IMR-90 (cell line): ENCODE data around the gene EBP. TPM values are rescaled to one million over a fixed set of nuclear protein-coding genes. Genes with fewer than 3 reads are reported as not detected.

Experiments used
- ATAC-seq: fragments of 200-7000 bp; cut with Tn5 transposase; 2 replicates; pipeline ENCODE4 v1.9.1; 2020; ENCODE audit warnings: low read depth, mild to moderate bottlenecking, moderate library complexity
- BruUV-seq: library from RNA; stranded (reverse); fragments of 400-500 nt; replicated peaks from 2 replicates; lab custom pipeline; 2021; lab: Mats Ljungman, UMichigan
- CTCF ChIA-PET: fragments of 300-600 bp; formaldehyde crosslinking; extraction: SDS; loops from one replicate; lab custom pipeline; 2021; ENCODE audit warnings: antibody characterized with exemption; lab: Yijun Ruan, JAX
- POLR2A ChIA-PET: fragments of 300-600 bp; sonication (Branson Sonifier 250); formaldehyde crosslinking; loops from one replicate; lab custom pipeline; 2022; ENCODE audit warnings: antibody characterized with exemption; ENCODE audit not compliant: unreplicated experiment; lab: Charles Lee
- DNase-seq: peaks from one replicate; pipeline ENCODE4 v3.0.0; 2013
- H2AFZ ChIP-seq: replicated peaks from 2 replicates; pipeline ENCODE3; 2013; ENCODE audit warnings: low read length, mild to moderate bottlenecking; ENCODE audit not compliant: poor library complexity
- H2AK5ac ChIP-seq: 2 replicates; pipeline ENCODE4 v1.6.1; 2013; ENCODE audit warnings: low read depth, low read length, inconsistent platforms
- H2AK9ac ChIP-seq: replicated peaks from 2 replicates; pipeline ENCODE3; 2013; ENCODE audit warnings: mild to moderate bottlenecking, low read depth, low read length, moderate library complexity; ENCODE audit not compliant: poor library complexity
- H2BK120ac ChIP-seq: 2 replicates; pipeline ENCODE4 v1.6.1; 2013; ENCODE audit warnings: low read depth, low read length, inconsistent platforms
- H2BK15ac ChIP-seq: 3 replicates; pipeline ENCODE4 v1.6.1; 2013; ENCODE audit warnings: low read depth, low read length, inconsistent platforms
- H2BK20ac ChIP-seq: 2 replicates; pipeline ENCODE4 v1.6.1; 2013; ENCODE audit warnings: low read depth, mild to moderate bottlenecking, inconsistent platforms, low read length, moderate library complexity
- H2BK5ac ChIP-seq: 2 replicates; pipeline ENCODE4 v1.6.1; 2013; ENCODE audit warnings: mild to moderate bottlenecking, low read depth, low read length, inconsistent platforms; ENCODE audit not compliant: poor library complexity, severe bottlenecking
- H3K14ac ChIP-seq: replicated peaks from 2 replicates; pipeline ENCODE4 v1.6.1; 2013; ENCODE audit warnings: low read depth, low read length, inconsistent platforms
- H3K18ac ChIP-seq: 2 replicates; pipeline ENCODE4 v1.6.1; 2013; ENCODE audit warnings: low read depth, low read length, control low read depth
- H3K23ac ChIP-seq: 2 replicates; pipeline ENCODE4 v1.6.1; 2013; ENCODE audit warnings: low read depth, low read length, inconsistent platforms
- H3K27ac ChIP-seq: 2 replicates; pipeline ENCODE4 v1.5.1; 2013; ENCODE audit warnings: mild to moderate bottlenecking, control low read depth, low read length; ENCODE audit not compliant: insufficient read depth
- H3K27me3 ChIP-seq: 2 replicates; pipeline ENCODE4 v1.6.1; 2013; ENCODE audit warnings: low read length; ENCODE audit not compliant: control insufficient read depth, insufficient read depth
- H3K36me3 ChIP-seq: 2 replicates; pipeline ENCODE4 v1.6.1; 2013; ENCODE audit warnings: low read length, mixed read lengths; ENCODE audit not compliant: control insufficient read depth, insufficient read depth
- H3K4ac ChIP-seq: 2 replicates; pipeline ENCODE4 v1.6.1; 2013; ENCODE audit warnings: low read depth, low read length, inconsistent platforms
- H3K4me1 ChIP-seq: 2 replicates; pipeline ENCODE4 v1.6.1; 2013; ENCODE audit warnings: low read length, mixed read lengths; ENCODE audit not compliant: control insufficient read depth, insufficient read depth
- H3K4me2 ChIP-seq: 2 replicates; pipeline ENCODE4 v1.6.1; 2013; ENCODE audit warnings: low read depth, mild to moderate bottlenecking, control low read depth, low read length, moderate library complexity
- H3K4me3 ChIP-seq: 2 replicates; pipeline ENCODE4 v1.5.1; 2013; ENCODE audit warnings: low read depth, mild to moderate bottlenecking, control low read depth, low read length, moderate library complexity; ENCODE audit not compliant: insufficient read depth
- H3K56ac ChIP-seq: 2 replicates; pipeline ENCODE4 v1.6.1; 2013; ENCODE audit warnings: low read length, inconsistent platforms; ENCODE audit not compliant: insufficient read depth; ENCODE audit errors: extremely low read depth
- H3K79me1 ChIP-seq, 2 experiments: 2 replicates each; pipeline ENCODE4 v1.6.1; 2013; ENCODE audit warnings: low read length in 2 of 2, inconsistent platforms in 1 of 2, low read depth in 1 of 2
- H3K9ac ChIP-seq: 2 replicates; pipeline ENCODE4 v1.6.1; 2013; ENCODE audit warnings: low read depth, low read length, control low read depth
- H3K9me1 ChIP-seq: 2 replicates; pipeline ENCODE4 v1.6.1; 2013; ENCODE audit warnings: low read length, inconsistent platforms; ENCODE audit not compliant: insufficient read depth
- H3K9me3 ChIP-seq: 2 replicates; pipeline ENCODE4 v1.6.1; 2013; ENCODE audit warnings: low read length; ENCODE audit not compliant: control insufficient read depth, insufficient read depth
- H4K20me1 ChIP-seq: 2 replicates; pipeline ENCODE4 v1.6.1; 2013; ENCODE audit warnings: low read length, inconsistent platforms; ENCODE audit not compliant: insufficient read depth
- H4K5ac ChIP-seq: 2 replicates; pipeline ENCODE4 v1.6.1; 2013; ENCODE audit warnings: mild to moderate bottlenecking, low read depth, low read length, control low read depth
- H4K8ac ChIP-seq, 2 experiments: 2 replicates each; pipeline ENCODE4 v1.6.1; 2013; ENCODE audit warnings: low read depth in 2 of 2, low read length in 2 of 2, control low read depth in 1 of 2, inconsistent platforms in 1 of 2
- H4K91ac ChIP-seq: 2 replicates; pipeline ENCODE4 v1.6.1; 2013; ENCODE audit warnings: low read depth, low read length, inconsistent platforms; ENCODE audit not compliant: insufficient read depth
- BHLHE40 ChIP-seq: fragments of 150-350 bp; IDR thresholded peaks from 2 replicates; pipeline ENCODE4 v1.6.1; 2016; ENCODE audit warnings: mild to moderate bottlenecking, low read depth, low read length
- CEBPB ChIP-seq: IDR thresholded peaks from 2 replicates; pipeline ENCODE4 v1.6.1; 2012; ENCODE audit warnings: low read depth, low read length, improper control_type of control experiment
- CHD1 ChIP-seq: IDR thresholded peaks from 2 replicates; pipeline ENCODE4 v1.6.1; 2012; ENCODE audit warnings: low read depth, low read length, improper control_type of control experiment
- FOS ChIP-seq: fragments of 150-350 bp; IDR thresholded peaks from 2 replicates; pipeline ENCODE4 v1.6.1; 2016; ENCODE audit warnings: low read depth, low read length
- MAFK ChIP-seq: IDR thresholded peaks from 2 replicates; pipeline ENCODE4 v1.6.1; 2012; ENCODE audit warnings: low read depth, low read length, improper control_type of control experiment
- MAZ ChIP-seq: IDR thresholded peaks from 2 replicates; pipeline ENCODE4 v1.6.1; 2012; ENCODE audit warnings: low read depth, mild to moderate bottlenecking, low read length, improper control_type of control experiment, moderate library complexity, borderline replicate concordance
- MXI1 ChIP-seq: IDR thresholded peaks from 2 replicates; pipeline ENCODE4 v1.6.1; 2012; ENCODE audit warnings: low read depth, mild to moderate bottlenecking, low read length, moderate library complexity, borderline replicate concordance
- NFE2L2 ChIP-seq: fragments of 150-350 bp; IDR thresholded peaks from 2 replicates; pipeline ENCODE4 v1.6.1; 2016; ENCODE audit warnings: low read depth, mild to moderate bottlenecking, low read length
- POLR2A ChIP-seq: IDR thresholded peaks from 2 replicates; pipeline ENCODE4 v1.6.1; 2012; ENCODE audit warnings: mild to moderate bottlenecking, low read depth, low read length
- RAD21 ChIP-seq: IDR thresholded peaks from 2 replicates; pipeline ENCODE4 v1.6.1; 2012; ENCODE audit warnings: low read length, improper control_type of control experiment
- RCOR1 ChIP-seq: IDR thresholded peaks from 2 replicates; pipeline ENCODE4 v1.6.1; 2012; ENCODE audit warnings: mild to moderate bottlenecking, low read length, improper control_type of control experiment; ENCODE audit not compliant: insufficient replicate concordance
- RFX5 ChIP-seq: IDR thresholded peaks from 2 replicates; pipeline ENCODE4 v1.8.0; 2012; ENCODE audit warnings: low read depth, mild to moderate bottlenecking, low read length, moderate library complexity
- SMC3 ChIP-seq: fragments of 150-350 bp; IDR thresholded peaks from 2 replicates; pipeline ENCODE4 v1.6.1; 2016; ENCODE audit warnings: low read depth, mild to moderate bottlenecking, antibody characterized with exemption, low read length, moderate library complexity
- WGBS, 2 experiments: methylation state at CpG; one replicate each; pipeline versions ENCODE4 v1.1.5 to v1.1.7; 2013; ENCODE audit warnings: missing lambda C conversion rate in 2 of 2; ENCODE audit not compliant: insufficient read length in 1 of 2; ENCODE audit errors: extremely low coverage in 2 of 2; 5-methylcytosine and 5-hydroxymethylcytosine counted together
- dilution Hi-C: fragments of 300-500 bp; cut with HindIII; formaldehyde crosslinking; loops from one replicate; pipeline ENCODE4 v1.14.3; 2018; ENCODE audit warnings: low sequenced_read_pairs; ENCODE audit not compliant: unreplicated experiment
- in situ Hi-C: fragments of 300-500 bp; cut with MboI; formaldehyde crosslinking; loops from 3 replicates; pipeline ENCODE4 v1.14.3; 2019; ENCODE audit warnings: low sequenced_read_pairs, inconsistent platforms, mixed read lengths
- intact Hi-C: fragments of 100-400 bp; cut with micrococcal nuclease; formaldehyde crosslinking; loops from 2 replicates; pipeline ENCODE4 v1.10.0; 2022
- polyA plus RNA-seq, 3 experiments: library from polyadenylated mRNA; depleted of rRNA; stranded (reverse); fragments of >200 nt; gene quantifications; 2 replicates each; pipeline ENCODE4 v1.2.3, GENCODE V29; 2012; ENCODE audit warnings: low replicate concordance in 1 of 3
- total RNA-seq: library from RNA; depleted of rRNA; stranded (reverse); fragments of >200 nt; gene quantifications from 2 replicates; pipeline ENCODE4 v1.2.3, GENCODE V29; 2012
- TF ChIP-seq, protein P1 (sequence below): fragments of 150-350 bp; IDR thresholded peaks from 2 replicates; pipeline ENCODE4 v1.6.1; 2017; ENCODE audit warnings: mild to moderate bottlenecking, antibody characterized with exemption, low read length, low read depth
- TF ChIP-seq, protein P2 (sequence below): conservative IDR thresholded peaks from 2 replicates; pipeline ENCODE4 v1.5.1; 2012; ENCODE audit warnings: mild to moderate bottlenecking, low read depth, low read length, improper control_type of control experiment
- TF ChIP-seq, protein P3 (sequence below): fragments of 150-350 bp; IDR thresholded peaks from 2 replicates; pipeline ENCODE4 v1.6.1; 2016; ENCODE audit warnings: low read depth, mild to moderate bottlenecking, low read length, moderate library complexity, borderline replicate concordance

EBP gene
- total and polyA plus RNA-seq, 2 of the 4 experiments (the other 2 are of a cell fraction), result 39.4 to 78.9 TPM

DNA sequence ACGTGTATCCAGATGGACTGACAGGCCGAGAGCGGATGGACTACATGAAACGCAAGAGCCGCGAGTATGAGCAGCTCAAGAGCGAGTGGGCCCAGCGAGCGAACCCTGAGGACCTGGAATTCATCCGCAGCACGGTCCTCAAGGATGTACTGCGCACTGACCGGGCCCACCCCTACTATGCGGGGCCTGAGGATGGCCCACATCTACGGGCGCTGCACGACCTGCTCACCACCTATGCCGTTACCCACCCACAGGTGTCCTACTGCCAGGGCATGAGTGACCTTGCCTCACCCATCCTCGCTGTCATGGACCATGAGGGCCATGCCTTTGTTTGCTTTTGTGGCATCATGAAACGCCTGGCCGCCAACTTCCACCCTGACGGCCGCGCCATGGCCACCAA lies 38.0 kb downstream of the EBP start:
- H4K8ac ChIP-seq, result no peak overlapping the region
- no peak overlapping the region for H2BK15ac ChIP-seq
- CTCF ChIA-PET, result no interaction called here
- no peak overlapping the region for H3K9ac ChIP-seq
- H3K4me1 ChIP-seq, result no peaks in the 10 kb centered on the region; the same call in 1 of the 2 replicates
- H3K23ac ChIP-seq, result no peak overlapping the region
- dilution Hi-C loops (no loop called here), in situ Hi-C loops (no loop called here), intact Hi-C loops (no loop called here)
- 91% methylated on average over 14 of the region's 24 CpGs; no CpG with 5 or more reads in 1 of the 2 experiments for WGBS, 2 experiments
- no peak overlapping the region for H3K18ac ChIP-seq
- H3K4me3 ChIP-seq, result no peak overlapping the region
- no peak overlapping the region for H4K5ac ChIP-seq
- H4K20me1 ChIP-seq, result no peaks in the 10 kb centered on the region
- H2BK20ac ChIP-seq, result no peak overlapping the region
- H3K27me3 ChIP-seq, result no peaks in the 10 kb centered on the region
- H2BK120ac ChIP-seq, result no peak overlapping the region
- H2AK9ac ChIP-seq, result no peak overlapping the region
- no peak overlapping the region for H4K91ac ChIP-seq
- peaks cover 0 to 5% of the 10 kb centered on the region in 2 experiments; a peak in 2 of 4 replicates for H3K79me1 ChIP-seq
- DNase-seq (no peak), ATAC-seq (no peak)
- H3K56ac ChIP-seq, result no peak overlapping the region
- H3K4me2 ChIP-seq, result no peak overlapping the region
- TF ChIP-seq POLR2A (no peak), SMC3 (no peak), MXI1 (no peak), FOS (no peak), NFE2L2 (no peak), RFX5 (no peak), RCOR1 (no peak), MAZ (no peak), BHLHE40 (no peak), CEBPB (no peak), RAD21 (no peak), MAFK (no peak), CHD1 (no peak)
- TF ChIP-seq, protein P1, sequence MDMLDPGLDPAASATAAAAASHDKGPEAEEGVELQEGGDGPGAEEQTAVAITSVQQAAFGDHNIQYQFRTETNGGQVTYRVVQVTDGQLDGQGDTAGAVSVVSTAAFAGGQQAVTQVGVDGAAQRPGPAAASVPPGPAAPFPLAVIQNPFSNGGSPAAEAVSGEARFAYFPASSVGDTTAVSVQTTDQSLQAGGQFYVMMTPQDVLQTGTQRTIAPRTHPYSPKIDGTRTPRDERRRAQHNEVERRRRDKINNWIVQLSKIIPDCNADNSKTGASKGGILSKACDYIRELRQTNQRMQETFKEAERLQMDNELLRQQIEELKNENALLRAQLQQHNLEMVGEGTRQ, result no peak
- TF ChIP-seq, protein P2, sequence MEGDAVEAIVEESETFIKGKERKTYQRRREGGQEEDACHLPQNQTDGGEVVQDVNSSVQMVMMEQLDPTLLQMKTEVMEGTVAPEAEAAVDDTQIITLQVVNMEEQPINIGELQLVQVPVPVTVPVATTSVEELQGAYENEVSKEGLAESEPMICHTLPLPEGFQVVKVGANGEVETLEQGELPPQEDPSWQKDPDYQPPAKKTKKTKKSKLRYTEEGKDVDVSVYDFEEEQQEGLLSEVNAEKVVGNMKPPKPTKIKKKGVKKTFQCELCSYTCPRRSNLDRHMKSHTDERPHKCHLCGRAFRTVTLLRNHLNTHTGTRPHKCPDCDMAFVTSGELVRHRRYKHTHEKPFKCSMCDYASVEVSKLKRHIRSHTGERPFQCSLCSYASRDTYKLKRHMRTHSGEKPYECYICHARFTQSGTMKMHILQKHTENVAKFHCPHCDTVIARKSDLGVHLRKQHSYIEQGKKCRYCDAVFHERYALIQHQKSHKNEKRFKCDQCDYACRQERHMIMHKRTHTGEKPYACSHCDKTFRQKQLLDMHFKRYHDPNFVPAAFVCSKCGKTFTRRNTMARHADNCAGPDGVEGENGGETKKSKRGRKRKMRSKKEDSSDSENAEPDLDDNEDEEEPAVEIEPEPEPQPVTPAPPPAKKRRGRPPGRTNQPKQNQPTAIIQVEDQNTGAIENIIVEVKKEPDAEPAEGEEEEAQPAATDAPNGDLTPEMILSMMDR, result no peak
- TF ChIP-seq, protein P3, sequence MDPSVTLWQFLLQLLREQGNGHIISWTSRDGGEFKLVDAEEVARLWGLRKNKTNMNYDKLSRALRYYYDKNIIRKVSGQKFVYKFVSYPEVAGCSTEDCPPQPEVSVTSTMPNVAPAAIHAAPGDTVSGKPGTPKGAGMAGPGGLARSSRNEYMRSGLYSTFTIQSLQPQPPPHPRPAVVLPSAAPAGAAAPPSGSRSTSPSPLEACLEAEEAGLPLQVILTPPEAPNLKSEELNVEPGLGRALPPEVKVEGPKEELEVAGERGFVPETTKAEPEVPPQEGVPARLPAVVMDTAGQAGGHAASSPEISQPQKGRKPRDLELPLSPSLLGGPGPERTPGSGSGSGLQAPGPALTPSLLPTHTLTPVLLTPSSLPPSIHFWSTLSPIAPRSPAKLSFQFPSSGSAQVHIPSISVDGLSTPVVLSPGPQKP, result no peak
- H3K27ac ChIP-seq, result no peak overlapping the region
- no peak overlapping the region for H2AFZ ChIP-seq
- peaks cover 6% of the 10 kb centered on the region; the same call in 1 of the 2 replicates for H3K9me1 ChIP-seq
- peaks cover 30% of the 10 kb centered on the region for H3K36me3 ChIP-seq
- no peak overlapping the region for H3K14ac ChIP-seq
- no peaks in the 10 kb centered on the region for H3K9me3 ChIP-seq
- BruUV-seq, result no TSS peak
- no peak overlapping the region for H2BK5ac ChIP-seq
- no peak overlapping the region for H2AK5ac ChIP-seq
- H3K4ac ChIP-seq, result no peak overlapping the region
- POLR2A ChIA-PET, result no interaction called here
